HG02642 (cell line): ENCODE data around the gene SRRM3.
"Not testable (repeated sequence)": the region's sequence is repeated elsewhere in the genome, so short reads cannot be mapped to it uniquely, and the experiment has no call there.

Experiments
- ATAC-seq: cut with Tn5 transposase; IDR thresholded peaks from one replicate; pipeline ENCODE4 v1.9.1; 2021; ENCODE audit warnings: mild to moderate bottlenecking; ENCODE audit not compliant: unreplicated experiment, poor library complexity

SRRM3 gene

DNA sequence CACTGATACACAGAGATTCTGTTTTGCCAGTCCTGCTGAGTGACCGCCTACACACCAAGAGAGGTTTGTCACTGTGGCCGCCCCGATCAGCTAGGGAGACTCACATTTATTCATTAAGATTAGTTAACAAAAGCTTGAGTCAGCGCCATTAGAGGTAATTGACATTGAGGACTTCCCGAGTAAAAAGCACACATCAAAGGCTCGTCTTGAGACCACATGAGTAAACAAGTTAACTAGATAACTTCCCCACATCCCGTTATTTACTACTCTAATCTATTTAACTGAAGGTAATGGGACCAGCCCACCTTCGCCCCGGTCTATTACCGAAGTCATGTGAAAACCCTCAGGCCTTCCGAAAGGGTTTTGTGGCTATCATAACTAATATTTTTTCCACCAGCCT is 23.0 kb downstream of the SRRM3 start:
- ATAC-seq, result no peak

DNA sequence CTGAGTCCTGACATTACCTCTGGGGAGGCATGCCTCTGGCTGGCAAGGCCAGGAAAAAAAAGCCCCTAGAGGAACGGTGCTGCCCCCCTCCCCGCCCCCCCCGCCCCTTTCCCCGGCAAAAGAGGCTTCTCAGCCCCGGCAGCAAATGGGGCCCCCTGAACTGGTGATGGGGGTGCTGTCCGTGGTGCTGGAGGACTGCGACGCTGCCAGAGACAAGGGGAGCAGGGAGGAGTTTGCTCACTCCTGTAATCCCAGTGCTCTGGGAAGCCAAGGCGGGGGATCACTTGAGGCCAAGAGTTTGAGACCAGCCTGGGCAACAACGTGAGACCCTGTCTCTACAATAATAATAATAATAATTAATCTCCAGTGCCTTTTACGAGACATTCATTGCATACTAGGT is 23.7 kb downstream of the SRRM3 start:
- ATAC-seq, result no peak

- ATAC-seq, result no peak
These were observed 24.3 kb downstream of the SRRM3 start for GRCh38 chr7:76225951-76226350.

DNA sequence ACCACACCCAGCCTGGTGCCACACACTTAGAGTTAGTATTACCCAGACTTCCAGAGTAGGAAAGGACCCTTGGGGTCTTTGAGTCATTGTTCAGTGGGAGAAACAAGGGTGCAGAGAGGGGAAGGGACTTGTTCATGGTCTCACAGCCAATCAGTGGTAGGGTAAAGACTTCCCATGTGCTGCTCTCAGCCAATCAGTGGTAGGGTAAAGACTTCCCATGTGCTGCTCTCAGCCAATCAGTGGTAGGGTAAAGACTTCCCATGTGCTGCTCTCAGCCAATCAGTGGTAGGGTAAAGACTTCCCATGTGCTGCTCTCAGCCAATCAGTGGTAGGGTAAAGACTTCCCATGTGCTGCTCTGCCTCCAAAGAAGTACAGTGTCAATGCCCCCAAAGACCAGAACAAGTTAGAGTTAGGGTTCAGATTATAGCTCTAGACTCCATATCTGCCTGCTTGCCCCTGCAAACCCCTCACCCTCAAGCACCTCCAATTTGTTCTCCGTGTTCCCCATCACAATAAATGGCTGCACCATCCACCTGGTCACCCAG is 25.3 kb downstream of the SRRM3 start:
- not testable (repeated sequence) for ATAC-seq

GRCh38 chr7:76230214-76230613 is 28.5 kb downstream of the SRRM3 start:
- ATAC-seq, result no peak

DNA sequence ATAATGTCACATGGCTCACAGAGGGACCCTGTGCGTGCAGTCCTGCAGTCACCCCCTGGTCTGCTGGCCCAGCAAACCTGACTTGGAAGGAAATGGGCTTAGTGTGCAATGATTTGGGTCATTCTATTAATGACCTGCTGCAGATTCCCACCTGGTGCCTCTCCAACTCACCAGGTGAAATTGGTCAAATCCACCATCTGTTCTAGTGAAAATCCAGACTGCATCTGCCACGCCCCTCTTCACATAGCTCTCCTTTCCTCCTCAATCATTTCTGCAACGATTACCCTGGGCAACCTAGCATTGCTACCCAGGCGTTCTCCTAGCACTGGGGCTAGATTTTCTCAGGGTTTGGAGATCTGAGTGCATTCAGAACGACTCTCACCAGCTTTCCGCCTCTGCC is 29.4 kb downstream of the SRRM3 start:
- no peak for ATAC-seq

DNA sequence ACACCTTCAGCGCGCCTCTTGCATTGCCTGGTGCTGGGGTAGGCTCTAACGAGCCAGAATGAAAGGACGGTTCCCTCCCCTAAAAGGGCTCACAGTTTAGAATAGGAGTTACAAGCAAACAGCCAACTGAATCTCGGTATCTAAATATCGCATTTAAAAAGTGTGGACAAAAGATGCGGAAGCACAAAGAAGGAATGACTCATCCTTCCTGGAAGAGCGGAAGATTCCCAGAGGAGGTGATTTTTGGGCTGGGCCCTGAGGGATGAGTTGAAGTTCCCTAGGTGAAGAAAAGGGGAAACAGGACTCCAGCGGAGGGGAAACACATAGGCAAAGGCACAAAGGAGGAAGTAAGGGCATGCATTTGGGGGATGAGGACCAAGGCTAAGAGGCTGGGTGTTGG is 29.9 kb downstream of the SRRM3 start:
- no peak for ATAC-seq

- ATAC-seq, result no peak
These were observed 31.0 kb downstream of the SRRM3 start for GRCh38 chr7:76232698-76233097.

DNA sequence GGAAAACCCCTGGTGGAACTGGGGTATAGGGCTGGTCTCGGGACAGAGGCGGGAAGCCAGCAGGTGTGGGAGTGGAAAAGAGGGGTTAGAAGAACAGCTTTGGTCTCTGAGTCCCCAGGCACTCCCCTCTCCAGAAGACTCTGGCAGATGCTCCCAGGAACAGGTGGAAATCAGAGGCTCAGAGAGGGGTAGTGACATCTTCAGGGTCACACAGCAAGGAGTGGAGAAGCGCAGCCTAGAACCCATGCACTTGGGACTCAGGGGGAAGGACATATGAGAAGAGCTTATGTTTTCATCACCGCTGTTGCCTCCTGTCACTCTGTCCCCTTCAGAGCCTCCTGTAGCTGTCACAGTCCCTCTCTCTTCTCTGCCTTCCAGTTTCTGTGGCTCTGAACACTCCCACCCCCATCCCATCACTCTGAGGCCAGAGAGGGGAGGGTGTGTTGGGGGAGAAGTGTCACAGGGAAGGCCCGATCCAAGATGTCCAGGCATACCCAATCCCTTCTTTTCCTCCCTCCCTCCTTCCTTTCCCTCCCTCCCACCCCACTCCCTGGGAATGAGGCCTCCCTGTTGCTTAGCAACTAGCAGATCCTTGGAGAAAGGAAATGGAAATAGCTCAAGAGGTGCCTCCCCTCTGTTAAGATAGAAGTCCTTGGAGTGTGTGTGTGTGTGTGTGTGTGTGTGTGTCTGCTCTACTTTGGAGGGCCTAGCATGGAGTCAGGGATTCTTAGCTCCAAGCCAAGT is 32.0 kb downstream of the SRRM3 start:
- ATAC-seq, result no peak

DNA sequence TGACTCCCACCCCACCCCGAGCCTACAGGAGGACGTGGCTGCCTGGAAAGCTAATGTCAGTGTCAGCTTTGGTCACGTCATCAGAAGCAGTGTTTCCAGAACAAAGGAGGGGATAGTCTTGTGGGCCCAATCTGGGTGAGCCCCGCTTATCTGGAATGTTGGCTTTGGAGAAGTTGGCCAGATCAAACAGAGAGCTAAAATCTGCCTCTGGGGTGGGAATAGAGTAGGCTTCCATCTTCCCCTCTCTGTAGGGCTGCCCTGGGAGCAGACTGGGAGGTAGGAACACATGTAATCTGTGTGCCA is 32.5 kb downstream of the SRRM3 start:
- no peak for ATAC-seq

GRCh38 chr7:76234931-76235441 is 33.3 kb downstream of the SRRM3 start:
- ATAC-seq, result no peak

DNA sequence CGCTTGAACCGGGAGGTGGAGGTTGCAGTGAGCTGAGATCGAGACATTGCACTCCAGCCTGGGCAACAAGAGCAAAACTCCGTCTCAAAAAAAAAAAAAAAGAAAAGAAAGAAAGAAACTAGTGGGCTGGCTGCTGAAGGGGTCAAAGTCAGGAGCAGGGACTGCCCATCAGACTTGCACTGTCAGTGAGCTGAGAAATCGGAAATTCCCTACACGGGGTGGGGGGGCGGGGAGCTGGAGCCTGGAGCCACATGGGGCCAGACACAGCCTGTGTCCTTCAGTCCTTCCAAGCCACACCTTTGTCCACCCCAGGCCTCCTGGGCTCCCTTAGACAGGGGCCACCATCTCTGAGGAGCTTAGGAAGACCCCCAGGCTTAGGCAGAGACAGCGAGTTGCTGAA is 34.5 kb downstream of the SRRM3 start:
- no peak for ATAC-seq

- ATAC-seq, result no peak
These were observed 36.6 kb downstream of the SRRM3 start for GRCh38 chr7:76238326-76238725.

GRCh38 chr7:76241141-76241540 is 39.4 kb downstream of the SRRM3 start:
- ATAC-seq, result no peak

DNA sequence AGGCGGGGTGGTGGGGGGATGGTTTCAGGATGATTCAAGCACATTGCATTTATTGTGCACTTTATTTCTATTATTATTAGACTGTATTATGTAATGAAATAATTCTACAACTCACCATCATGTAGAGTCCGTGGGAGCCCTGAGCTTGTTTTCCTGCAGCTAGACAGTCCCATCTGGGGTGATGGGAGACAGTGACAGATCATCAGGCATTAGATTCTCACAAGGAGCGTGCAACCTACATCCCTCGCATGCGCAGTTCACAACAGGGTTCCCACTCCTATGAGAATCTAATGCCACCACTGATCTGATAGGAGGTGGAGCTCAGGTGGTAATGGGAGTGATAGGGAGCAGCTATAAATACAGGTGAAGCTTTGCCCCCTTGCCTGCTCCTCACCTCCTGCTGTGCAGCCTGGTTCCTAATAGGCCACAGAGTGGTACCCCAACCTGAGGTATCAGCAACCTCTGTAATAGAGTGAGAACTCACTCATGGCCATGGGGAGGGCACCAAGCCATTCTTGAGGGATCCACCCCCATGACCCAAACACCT is 40.9 kb downstream of the SRRM3 start:
- ATAC-seq, result not testable (repeated sequence)

GRCh38 chr7:76244781-76245391 is 43.2 kb downstream of the SRRM3 start:
- ATAC-seq, result no peak

GRCh38 chr7:76246804-76247389 is 45.2 kb downstream of the SRRM3 start:
- no peak for ATAC-seq

GRCh38 chr7:76247938-76248337 is 46.2 kb downstream of the SRRM3 start:
- no peak for ATAC-seq

GRCh38 chr7:76252021-76252420 is 50.3 kb downstream of the SRRM3 start:
- ATAC-seq, result no peak

DNA sequence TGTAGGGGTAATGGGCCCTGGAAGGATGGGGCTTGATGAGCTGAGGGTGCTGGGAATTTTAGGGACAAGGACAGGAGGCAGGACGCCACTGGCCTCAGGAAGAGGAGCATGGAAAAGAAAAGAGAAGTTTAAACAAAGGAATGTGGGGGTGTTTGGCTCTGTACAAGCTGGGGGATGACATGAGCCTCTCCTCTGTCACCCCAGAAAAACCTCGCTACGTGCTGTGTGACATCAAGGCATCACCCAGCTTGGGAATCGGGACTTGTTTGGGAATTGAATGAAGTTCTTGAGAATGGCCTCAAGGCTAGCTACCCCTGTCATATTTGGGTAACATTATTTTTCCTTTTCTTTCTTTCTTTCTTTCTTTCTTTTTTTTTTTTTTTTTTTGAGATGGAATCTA is 53.1 kb downstream of the SRRM3 start:
- ATAC-seq, result no peak

GRCh38 chr7:76257973-76258372 is 56.3 kb downstream of the SRRM3 start:
- ATAC-seq, result no peak
